Measurements from ENCODE around the gene SNX8.

Gene SNX8

GRCh38 chr7:2289621-2290020 lies 24.6 kb downstream of the SNX8 start:
- H3K27ac ChIP-seq, result no peak overlapping the region
- no peak for TF ChIP-seq CTCF (conservative IDR thresholded peaks at IDR 0.05; ENCODE audit: low read depth)
- ChIA-PET CTCF (no interaction called here), POLR2A (ENCODE audit: low non-redundant PET) (no interaction called here)
- DNase-seq (ENCODE audit: low spot score), result no peak

DNA sequence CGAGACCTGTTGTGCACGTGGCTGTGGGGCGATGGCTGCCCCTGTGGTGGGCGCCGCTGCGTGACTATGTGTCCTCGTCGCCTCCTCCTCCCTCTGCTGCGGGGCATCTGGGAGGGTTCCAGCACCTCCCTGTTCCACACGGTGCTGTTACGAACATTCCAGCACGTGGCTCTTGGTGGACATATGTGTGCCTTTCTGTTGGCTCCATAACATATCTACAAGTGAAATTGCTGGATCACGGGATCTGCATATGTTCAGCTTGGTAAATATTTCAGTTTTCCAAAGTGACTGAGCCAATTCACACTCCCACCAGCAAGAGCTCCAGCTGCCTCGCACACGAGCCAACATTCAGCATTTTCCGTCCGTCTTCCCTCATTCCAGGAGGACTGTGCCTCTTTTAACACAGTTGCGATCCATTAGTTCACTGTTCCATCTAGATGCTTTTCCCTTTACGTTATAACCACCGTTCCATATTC lies 25.1 kb downstream of the SNX8 start:
- no peak overlapping the region for H3K27ac ChIP-seq
- ChIA-PET CTCF (no interaction called here), POLR2A (ENCODE audit: low non-redundant PET) (no interaction called here)
- no peak for DNase-seq (ENCODE audit: low spot score)
- TF ChIP-seq CTCF (conservative IDR thresholded peaks at IDR 0.05; ENCODE audit: low read depth), result no peak

GRCh38 chr7:2288503-2288902 lies 25.7 kb downstream of the SNX8 start:
- POLR2A ChIA-PET (ENCODE audit: low non-redundant PET), result no interaction called here
- H3K27ac ChIP-seq, result no peak overlapping the region
- DNase-seq (ENCODE audit: low spot score), result no peak
- CTCF ChIA-PET, result no interaction called here
- no peak for TF ChIP-seq CTCF (conservative IDR thresholded peaks at IDR 0.05; ENCODE audit: low read depth)

DNA sequence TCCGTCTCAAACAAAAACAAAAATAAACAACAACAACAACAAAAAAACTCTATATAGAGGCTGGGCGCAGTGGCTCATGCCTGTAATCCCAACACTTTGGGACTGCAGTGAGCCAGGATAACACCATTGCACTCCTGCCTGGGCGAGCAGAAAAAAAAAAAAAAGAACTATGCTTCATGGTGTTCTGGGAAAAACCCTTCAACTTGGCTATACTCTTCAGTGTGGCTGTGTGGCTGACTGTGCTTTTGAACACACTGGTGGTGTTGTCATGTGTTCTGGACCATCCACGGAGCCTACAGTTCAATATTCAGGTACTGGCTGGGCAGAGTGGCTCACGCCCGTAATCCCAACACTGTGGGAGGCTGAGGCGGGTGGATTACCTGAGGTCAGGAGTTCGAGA lies 26.5 kb downstream of the SNX8 start:
- ChIA-PET CTCF (no interaction called here), POLR2A (ENCODE audit: low non-redundant PET) (no interaction called here)
- no peak for TF ChIP-seq CTCF (conservative IDR thresholded peaks at IDR 0.05; ENCODE audit: low read depth)
- no peak for DNase-seq (ENCODE audit: low spot score)
- no peak overlapping the region for H3K27ac ChIP-seq

GRCh38 chr7:2283074-2283473 lies 31.2 kb downstream of the SNX8 start:
- no peak for TF ChIP-seq CTCF (conservative IDR thresholded peaks at IDR 0.05; ENCODE audit: low read depth)
- ChIA-PET CTCF (interaction anchor here (0.5 kb wide), 1 partner anchor 38 kb away, joined by 9 read pairs; no protein-coding TSS in a partner anchor), POLR2A (ENCODE audit: low non-redundant PET) (no interaction called here)

DNA sequence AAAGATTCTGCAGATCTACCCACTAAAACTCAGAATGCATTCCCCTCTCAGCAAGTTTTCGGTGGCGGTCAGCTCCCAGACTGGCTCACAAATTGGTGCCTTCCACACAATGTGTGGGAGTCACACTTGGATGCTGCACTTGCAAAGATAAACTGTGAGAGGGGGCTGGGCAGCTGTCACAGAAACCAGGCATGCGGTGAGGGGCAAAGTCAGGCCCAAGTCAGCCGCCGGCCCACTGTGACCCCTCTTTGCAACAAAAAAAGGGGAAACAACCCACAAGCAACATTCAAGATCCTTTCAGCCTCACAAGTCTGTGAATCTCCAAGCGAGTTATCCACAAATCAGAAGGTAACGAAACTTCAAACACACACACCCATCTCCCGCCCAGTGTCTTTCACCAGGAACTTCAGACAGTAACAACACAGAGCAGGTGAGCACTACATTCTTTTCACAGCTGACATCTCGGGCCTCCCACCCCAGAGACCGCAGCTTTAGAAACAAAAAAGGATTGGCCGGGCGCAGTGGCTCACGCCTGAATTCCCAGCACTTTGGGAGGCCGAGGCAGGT lies 32.0 kb downstream of the SNX8 start:
- H3K27ac ChIP-seq, result no peak overlapping the region
- ChIA-PET CTCF (interaction anchor here (0.5 kb wide), 1 partner anchor 141 kb away, joined by 3 read pairs; no protein-coding TSS in a partner anchor), POLR2A (ENCODE audit: low non-redundant PET) (no interaction called here)
- TF ChIP-seq CTCF (conservative IDR thresholded peaks at IDR 0.05; ENCODE audit: low read depth), result no peak
- DNase-seq (ENCODE audit: low spot score), result no peak

More at GRCh38 chr7:2283074-2283473, 31.2 kb downstream of the SNX8 start:
- H3K27ac ChIP-seq, result no peak overlapping the region
- DNase-seq (ENCODE audit: low spot score), result no peak

All from RWPE1 (cell line).